ENCODE data around the gene ZNF280B. TPM values are rescaled to one million over a fixed set of nuclear protein-coding genes. Genes with fewer than 3 reads are reported as not detected.
"Not testable (repeated sequence)": the region's sequence is repeated elsewhere in the genome, so short reads cannot be mapped to it uniquely, and the experiment has no call there.

Gene ZNF280B
- total and polyA plus RNA-seq, 10 donors, result 0.49 to 2.7 (median 1.9) TPM

GRCh38 chr22:22535662-22536061 lies 27.1 kb upstream of the ZNF280B start:
- Histone ChIP-seq H3K4me3 (no peak overlapping the region), H3K27ac (no peak overlapping the region), H3K9me3 (peaks cover 0 to 3% (median 0%) of the 10 kb centered on the region in 8 donors), H3K27me3 (replicated peaks in 1 of 7) (no peaks in the 10 kb centered on the region), H3K4me1 (no peaks in the 10 kb centered on the region), H3K36me3 (no peaks in the 10 kb centered on the region)
- DNase-seq, result no peak
- no peak for TF ChIP-seq CTCF (IDR thresholded peaks at IDR 0.05 in 8 of 11, conservative IDR thresholded peaks at IDR 0.05 in 3 of 11)
- TF ChIP-seq POLR2AphosphoS5 (IDR thresholded peaks at IDR 0.05), result no peak
- no peak for TF ChIP-seq POLR2A (IDR thresholded peaks at IDR 0.05)
- intact Hi-C loops (cut with DNase I; ENCODE audit: low total_unique reads), result no loop called here
- 81 to 93% (median 86%) methylated on average over 3 of the region's 3 CpGs for WGBS, 5 donors

- no peak overlapping the region for H3K27ac ChIP-seq
- no peaks in the 10 kb centered on the region for H3K4me1 ChIP-seq
- intact Hi-C loops (cut with DNase I; ENCODE audit: low total_unique reads), result no loop called here
- H3K9me3 ChIP-seq, result no peaks in the 10 kb centered on the region
- TF ChIP-seq POLR2A (IDR thresholded peaks at IDR 0.05) (no peak), POLR2AphosphoS5 (IDR thresholded peaks at IDR 0.05) (no peak), CTCF (IDR thresholded peaks at IDR 0.05 in 8 of 11, conservative IDR thresholded peaks at IDR 0.05 in 3 of 11) (no peak)
- no peaks in the 10 kb centered on the region for H3K27me3 ChIP-seq (replicated peaks in 1 of 7)
- H3K4me3 ChIP-seq, result no peak overlapping the region
- H3K36me3 ChIP-seq, result no peaks in the 10 kb centered on the region
- DNase-seq, result no peak
- 85 to 91% (median 88%) methylated on average over 9 of the region's 9 CpGs for WGBS, 5 donors
Observed at GRCh38 chr22:22534604-22535415, 26.3 kb upstream of the ZNF280B start.

GRCh38 chr22:22533863-22534262 lies 25.3 kb upstream of the ZNF280B start:
- H3K36me3 ChIP-seq, result no peaks in the 10 kb centered on the region
- no peaks in the 10 kb centered on the region for H3K27me3 ChIP-seq (replicated peaks in 1 of 7)
- no peaks in the 10 kb centered on the region for H3K4me1 ChIP-seq
- no peak overlapping the region for H3K4me3 ChIP-seq
- no peak for TF ChIP-seq POLR2A (IDR thresholded peaks at IDR 0.05)
- TF ChIP-seq POLR2AphosphoS5 (IDR thresholded peaks at IDR 0.05), result no peak
- TF ChIP-seq CTCF (IDR thresholded peaks at IDR 0.05 in 8 of 11, conservative IDR thresholded peaks at IDR 0.05 in 3 of 11), result no peak
- H3K27ac ChIP-seq, result no peak overlapping the region
- no peaks in the 10 kb centered on the region for H3K9me3 ChIP-seq
- DNase-seq, result no peak
- WGBS, 5 donors, result 72 to 82% (median 74%) methylated on average over 5 of the region's 5 CpGs
- intact Hi-C loops (cut with DNase I; ENCODE audit: low total_unique reads), result no loop called here

- H3K9me3 ChIP-seq, result no peaks in the 10 kb centered on the region
- 80 to 100% (median 94%) methylated on average over 1 of the region's 1 CpG for WGBS, 5 donors
- H3K4me3 ChIP-seq, result no peak overlapping the region
- no peaks in the 10 kb centered on the region for H3K36me3 ChIP-seq
- H3K27ac ChIP-seq, result no peak overlapping the region
- no peak for TF ChIP-seq CTCF (IDR thresholded peaks at IDR 0.05 in 8 of 11, conservative IDR thresholded peaks at IDR 0.05 in 3 of 11)
- H3K4me1 ChIP-seq, result no peaks in the 10 kb centered on the region
- H3K27me3 ChIP-seq (replicated peaks in 1 of 7), result no peaks in the 10 kb centered on the region
- intact Hi-C loops (cut with DNase I; ENCODE audit: low total_unique reads), result no loop called here
- DNase-seq, result no peak
Observed at GRCh38 chr22:22533417-22533816, 24.9 kb upstream of the ZNF280B start.

- H3K36me3 ChIP-seq; H3K4me1 ChIP-seq; H3K4me3 ChIP-seq; H3K27ac ChIP-seq; intact Hi-C loops (cut with DNase I; ENCODE audit: low total_unique reads); DNase-seq; H3K9me3 ChIP-seq; H3K27me3 ChIP-seq (replicated peaks in 1 of 7): not testable (repeated sequence)
- 88 to 93% (median 90%) methylated on average over 12 of the region's 12 CpGs for WGBS, 5 donors
Observed at GRCh38 chr22:22532547-22533071, 24.1 kb upstream of the ZNF280B start.

All from spleen (tissue), 11 donors.